Ammon's horn (tissue), 1 donor: ENCODE data around the gene EHF.
"Not testable (repeated sequence)": the region's sequence is repeated elsewhere in the genome, so short reads cannot be mapped to it uniquely, and the experiment has no call there.

ENCODE experiments used
- DNase-seq: peaks from one replicate; pipeline ENCODE4 v3.0.0-alpha.2; 2016; ENCODE audit warnings: low spot score

EHF gene

GRCh38 chr11:34668583-34669053 is 47.7 kb downstream of the EHF start:
- DNase-seq = no peak

- no peak for DNase-seq
Observed at GRCh38 chr11:34669458-34669857, 48.6 kb downstream of the EHF start.

GRCh38 chr11:34671117-34671516 is 50.2 kb downstream of the EHF start:
- no peak for DNase-seq

GRCh38 chr11:34671946-34672345 is 51.1 kb downstream of the EHF start:
- no peak for DNase-seq

- no peak for DNase-seq
Observed at GRCh38 chr11:34674038-34674437, 53.1 kb downstream of the EHF start.

- no peak for DNase-seq
Observed at GRCh38 chr11:34676227-34676626, 55.3 kb downstream of the EHF start.

- no peak for DNase-seq
Observed at GRCh38 chr11:34679681-34680080, 58.8 kb downstream of the EHF start.

- no peak for DNase-seq
Observed at GRCh38 chr11:34680206-34680605, 59.3 kb downstream of the EHF start.

GRCh38 chr11:34680918-34681586 is 60.2 kb downstream of the EHF start:
- no peak for DNase-seq

GRCh38 chr11:34682825-34683224 is 61.9 kb downstream of the EHF start:
- no peak for DNase-seq

- no peak for DNase-seq
Observed at GRCh38 chr11:34683396-34683795, 62.5 kb downstream of the EHF start.

GRCh38 chr11:34685864-34686263 is 65.0 kb downstream of the EHF start:
- no peak for DNase-seq

GRCh38 chr11:34692299-34692698 is 71.4 kb downstream of the EHF start:
- DNase-seq = not testable (repeated sequence)

GRCh38 chr11:34696862-34697261 is 76.0 kb downstream of the EHF start:
- no peak for DNase-seq

- DNase-seq = no peak
Observed at GRCh38 chr11:34706709-34707461, 86.0 kb downstream of the EHF start.

- DNase-seq = no peak
Observed at GRCh38 chr11:34707462-34707840, 86.6 kb downstream of the EHF start.
